Spleen (tissue), 11 donors: ENCODE results near the gene RIC8B. TPM values are rescaled to one million over a fixed set of nuclear protein-coding genes. Genes with fewer than 3 reads are reported as not detected.

Experiments used
- DNase-seq: peaks from one replicate; pipeline ENCODE4 v3.0.0-alpha.2; 2020
- H3K27ac ChIP-seq, 8 donors: fragments of 200-600 bp; sonication (generic) in 7 of 8; 1 replicate in 4 of 8; 2 replicates in 4 of 8; pipeline versions ENCODE4 v1.5.0 to v1.8.0; 2016 to 2021; ENCODE audit warnings: inconsistent platforms in 4 of 8, mild to moderate bottlenecking in 4 of 8, moderate library complexity in 1 of 8
- H3K27me3 ChIP-seq, 7 donors: fragments of 200-600 bp; sonication (generic) in 6 of 7; replicated peaks in 1 of 7; 1 replicate in 4 of 7; 2 replicates in 3 of 7; pipeline versions ENCODE4 v1.5.0 to v1.8.0; 2016 to 2021; ENCODE audit warnings: inconsistent platforms in 3 of 7, mild to moderate bottlenecking in 1 of 7
- H3K36me3 ChIP-seq, 6 donors: fragments of 200-600 bp; sonication (generic) in 5 of 6; 1 replicate in 4 of 6; 2 replicates in 2 of 6; pipeline versions ENCODE4 v1.5.0 to v1.8.0; 2016 to 2021; ENCODE audit warnings: inconsistent platforms in 2 of 6
- H3K4me1 ChIP-seq, 6 donors: fragments of 200-600 bp; sonication (generic) in 5 of 6; 1 replicate in 3 of 6; 2 replicates in 3 of 6; pipeline versions ENCODE4 v1.5.0 to v1.8.0; 2016 to 2021; ENCODE audit warnings: inconsistent platforms in 3 of 6
- H3K4me3 ChIP-seq, 8 donors: fragments of 200-600 bp; sonication (generic) in 7 of 8; 1 replicate in 4 of 8; 2 replicates in 4 of 8; pipeline versions ENCODE4 v1.5.0 to v1.8.0; 2016 to 2021; ENCODE audit warnings: inconsistent platforms in 4 of 8, mild to moderate bottlenecking in 4 of 8, moderate library complexity in 2 of 8
- H3K9me3 ChIP-seq, 8 donors: fragments of 200-600 bp; sonication (generic) in 7 of 8; 1 replicate in 4 of 8; 2 replicates in 4 of 8; pipeline versions ENCODE4 v1.5.0 to v1.8.0; 2016 to 2021; ENCODE audit warnings: inconsistent platforms in 4 of 8
- CTCF ChIP-seq, 11 experiments: fragments of 200-600 bp in 7 of 11; fragments of 450-650 bp in 4 of 11; sonication (generic) in 4 of 11; IDR thresholded peaks in 8 of 11; conservative IDR thresholded peaks in 3 of 11; 1 replicate in 7 of 11; 2 replicates in 4 of 11; pipeline versions ENCODE4 v1.4.0 to v1.8.0; 2016 to 2021; ENCODE audit warnings: antibody characterized with exemption in 11 of 11, inconsistent platforms in 4 of 11, mild to moderate bottlenecking in 1 of 11
- POLR2A ChIP-seq, 3 donors: fragments of 450-650 bp; IDR thresholded peaks; one replicate each; pipeline ENCODE4 v1.5.1; 2017; ENCODE audit warnings: antibody characterized with exemption in 3 of 3, mild to moderate bottlenecking in 1 of 3
- POLR2AphosphoS5 ChIP-seq, 3 donors: sonication (generic); formaldehyde crosslinking; IDR thresholded peaks; one replicate each; pipeline ENCODE4 v1.5.1; 2017; ENCODE audit warnings: antibody characterized with exemption in 3 of 3
- WGBS, 5 donors: extraction: QIAGEN DNeasy Blood & Tissue Kit in 3 of 5; methylation state at CpG; one replicate each; pipeline versions ENCODE4 v1.1.5 to v1.1.7; 2013 to 2018; 5-methylcytosine and 5-hydroxymethylcytosine counted together
- intact Hi-C: fragments of 100-400 bp; cut with DNase I; formaldehyde crosslinking; loops from one replicate; pipeline ENCODE4 v1.15.0; 2023; ENCODE audit warnings: low total_unique reads
- polyA plus RNA-seq, 3 donors: library from polyadenylated mRNA; stranded (reverse); fragments of 200-250 nt; gene quantifications; one replicate each; pipeline ENCODE4 v1.2.1, GENCODE V29; 2013
- total RNA-seq, 7 donors: library from RNA; depleted of rRNA in 3 of 7; stranded (reverse); fragments of >200 nt in 3 of 7; fragmentation: NEBNext Ultra II Directional in 4 of 7; extraction: Animal tissue kit (Norgen Biotek cat#: 25700) in 4 of 7; gene quantifications; one replicate each; pipeline versions ENCODE4 v1.1.0 to v1.2.1, GENCODE V29; 2016 to 2021
- donor health status: healthy with polysubstance abuse.
- donor health status: DM: no; HTN: no; CAD: no; lungs with moderate emphysema.
- donor health status: DM: no; HTN: no; CAD: no.
- donor health status: Bipolar disorder and iron deficiency.
- donor health status: healthy.
- donor health status: DM: no; HTN: no; CAD: no.
- donor health status: DM: yes; HTN: yes; CAD: no.

The RIC8B gene
- total and polyA plus RNA-seq, 10 donors = 1.9 to 21.3 (median 14.1) TPM

- H3K9me3 ChIP-seq = peaks cover 0 to 2% (median 0%) of the 10 kb centered on the region in 8 donors
- 56 to 78% (median 70%) methylated on average over 2 of the region's 2 CpGs for WGBS, 5 donors
- H3K27me3 ChIP-seq = peaks cover 0 to 96% (median 41%) of the 10 kb centered on the region in 7 donors
- H3K27ac ChIP-seq = no peak overlapping the region
- no peak for DNase-seq
- no peak overlapping the region for H3K4me3 ChIP-seq
- intact Hi-C loops = no loop called here
- H3K36me3 ChIP-seq = no peaks in the 10 kb centered on the region
- peaks cover 0 to 29% (median 19%) of the 10 kb centered on the region in 6 donors for H3K4me1 ChIP-seq
- TF ChIP-seq POLR2AphosphoS5 (IDR thresholded peaks at IDR 0.05) = no peak
- no peak for TF ChIP-seq POLR2A (IDR thresholded peaks at IDR 0.05)
- TF ChIP-seq CTCF (IDR thresholded peaks at IDR 0.05 in 8 of 11, conservative IDR thresholded peaks at IDR 0.05 in 3 of 11) = no peak
Observed at GRCh38 chr12:106906715-106907114, 132.2 kb downstream of the RIC8B start.

DNA sequence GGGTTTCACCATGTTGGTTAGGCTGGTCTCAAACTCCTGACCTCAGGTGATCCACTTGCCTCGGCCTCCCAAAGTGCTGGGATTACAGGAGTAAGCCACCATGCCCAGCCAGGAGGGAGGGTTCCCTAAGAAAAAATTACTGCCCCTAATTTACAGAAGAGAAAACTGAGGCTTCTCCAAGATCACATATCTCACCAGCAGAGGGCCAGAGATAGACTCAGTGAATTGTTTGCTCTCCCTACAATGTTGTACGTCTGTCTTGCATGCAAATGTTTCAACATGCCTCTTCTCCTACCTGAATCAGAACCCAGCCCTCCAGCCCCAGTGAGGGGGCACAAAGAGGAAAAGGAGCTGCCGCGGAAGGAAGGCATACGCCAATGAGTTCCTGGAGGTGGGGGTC is 132.9 kb downstream of the RIC8B start:
- DNase-seq = no peak
- peaks cover 0 to 2% (median 0%) of the 10 kb centered on the region in 8 donors for H3K9me3 ChIP-seq
- intact Hi-C loops = no loop called here
- no peak for TF ChIP-seq POLR2A (IDR thresholded peaks at IDR 0.05)
- peak in 2 of 11 experiments; percentile 14 to 25 for TF ChIP-seq CTCF (IDR thresholded peaks at IDR 0.05 in 8 of 11, conservative IDR thresholded peaks at IDR 0.05 in 3 of 11)
- 37 to 47% (median 43%) methylated on average over 5 of the region's 5 CpGs for WGBS, 5 donors
- peaks cover 0 to 96% (median 45%) of the 10 kb centered on the region in 7 donors for H3K27me3 ChIP-seq
- peaks cover 0 to 29% (median 19%) of the 10 kb centered on the region in 6 donors for H3K4me1 ChIP-seq
- H3K4me3 ChIP-seq = no peak overlapping the region
- H3K27ac ChIP-seq = no peak overlapping the region
- no peaks in the 10 kb centered on the region for H3K36me3 ChIP-seq

DNA sequence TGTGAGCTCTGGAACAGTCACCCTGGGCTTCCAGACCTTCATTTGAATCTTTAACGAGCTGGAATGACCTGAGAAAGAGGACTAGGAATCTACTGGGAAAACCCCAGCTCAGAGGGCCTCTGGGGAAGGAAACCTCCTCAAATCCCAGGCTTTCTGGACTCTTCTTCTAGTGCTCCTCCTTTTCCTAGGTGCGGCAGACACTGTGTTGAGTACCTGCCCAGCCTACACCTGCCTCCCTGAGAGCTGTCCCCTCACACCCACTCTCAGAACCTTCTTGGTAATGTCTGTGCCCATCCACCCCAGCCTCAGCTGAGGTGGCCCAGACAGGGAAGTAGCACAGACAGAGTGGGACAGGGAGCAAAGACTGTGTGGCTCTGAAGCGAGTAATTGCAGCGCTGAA is 133.4 kb downstream of the RIC8B start:
- H3K27me3 ChIP-seq = peaks cover 0 to 96% (median 45%) of the 10 kb centered on the region in 7 donors
- intact Hi-C loops = no loop called here
- H3K9me3 ChIP-seq = peaks cover 0 to 2% (median 0%) of the 10 kb centered on the region in 8 donors
- 65 to 86% (median 71%) methylated on average over 4 of the region's 4 CpGs for WGBS, 5 donors
- no peak for TF ChIP-seq POLR2AphosphoS5 (IDR thresholded peaks at IDR 0.05)
- TF ChIP-seq POLR2A (IDR thresholded peaks at IDR 0.05) = no peak
- no peak for TF ChIP-seq CTCF (IDR thresholded peaks at IDR 0.05 in 8 of 11, conservative IDR thresholded peaks at IDR 0.05 in 3 of 11)
- no peaks in the 10 kb centered on the region for H3K36me3 ChIP-seq
- peaks cover 0 to 26% (median 19%) of the 10 kb centered on the region in 6 donors for H3K4me1 ChIP-seq
- DNase-seq = no peak
- no peak overlapping the region for H3K27ac ChIP-seq
- no peak overlapping the region for H3K4me3 ChIP-seq

DNA sequence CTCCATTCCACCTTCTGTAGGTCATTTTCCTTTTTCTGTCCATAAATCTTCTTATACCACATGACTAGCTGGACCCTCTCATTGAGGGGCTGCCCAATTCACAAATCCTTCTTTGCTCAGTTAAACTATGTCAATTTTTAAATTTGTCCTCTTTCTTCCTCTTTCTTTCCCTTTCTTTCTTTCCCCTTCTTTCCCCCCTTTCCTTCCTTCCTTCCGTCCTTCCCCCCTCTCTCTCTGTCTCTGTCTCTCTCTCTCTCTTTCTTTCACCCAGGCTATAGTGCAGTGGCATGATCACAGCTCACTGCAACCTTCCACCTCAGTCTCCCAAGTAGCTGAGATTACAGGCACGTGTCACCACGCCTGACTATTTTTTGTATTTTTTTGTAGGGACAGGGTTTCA is 134.1 kb downstream of the RIC8B start:
- Histone ChIP-seq H3K27me3 (peaks cover 0 to 96% (median 39%) of the 10 kb centered on the region in 7 donors), H3K4me3 (no peak overlapping the region), H3K9me3 (peaks cover 0 to 2% (median 0%) of the 10 kb centered on the region in 8 donors), H3K36me3 (no peaks in the 10 kb centered on the region), H3K27ac (no peak overlapping the region), H3K4me1 (peaks cover 0 to 19% (median 13%) of the 10 kb centered on the region in 6 donors)
- 69 to 80% (median 70%) methylated on average over 3 of the region's 3 CpGs for WGBS, 5 donors
- TF ChIP-seq POLR2AphosphoS5 (IDR thresholded peaks at IDR 0.05) = no peak
- TF ChIP-seq CTCF (IDR thresholded peaks at IDR 0.05 in 8 of 11, conservative IDR thresholded peaks at IDR 0.05 in 3 of 11) = no peak
- no peak for TF ChIP-seq POLR2A (IDR thresholded peaks at IDR 0.05)
- DNase-seq = no peak
- intact Hi-C loops = no loop called here
